HepG2 (cell line): ENCODE results near the gene BATF2.

Experiments
- ASH2L ChIP-seq: fragments of 300-600, 200-600 bp; sonication (generic); IDR thresholded peaks from 2 replicates; pipeline ENCODE4 v1.7.0; 2017; ENCODE audit warnings: low read depth, mild to moderate bottlenecking, moderate library complexity, mixed read lengths, low read length; ENCODE audit not compliant: insufficient read length
- UBTF ChIP-seq: sonication (generic); formaldehyde crosslinking; IDR thresholded peaks from 2 replicates; pipeline ENCODE4 v1.4.0; 2020; ENCODE audit warnings: mild to moderate bottlenecking, missing genetic modification reagents
- ZNF619 ChIP-seq: sonication (generic); formaldehyde crosslinking; IDR thresholded peaks from 2 replicates; pipeline ENCODE4 v1.4.0; 2020; ENCODE audit warnings: mild to moderate bottlenecking, missing genetic modification reagents

GRCh38 chr11:64954201-64954600, 42.6 kb downstream of the BATF2 start:
- TF ChIP-seq ASH2L (no peak), UBTF (CRISPR knock-in tag) (no peak), ZNF619 (no peak)
